ENCODE results near the gene METTL22. TPM values are rescaled to one million over a fixed set of nuclear protein-coding genes. Genes with fewer than 3 reads are reported as not detected.

The METTL22 gene
- 9.9 and 13.5 TPM in 2 replicates for total RNA-seq

DNA sequence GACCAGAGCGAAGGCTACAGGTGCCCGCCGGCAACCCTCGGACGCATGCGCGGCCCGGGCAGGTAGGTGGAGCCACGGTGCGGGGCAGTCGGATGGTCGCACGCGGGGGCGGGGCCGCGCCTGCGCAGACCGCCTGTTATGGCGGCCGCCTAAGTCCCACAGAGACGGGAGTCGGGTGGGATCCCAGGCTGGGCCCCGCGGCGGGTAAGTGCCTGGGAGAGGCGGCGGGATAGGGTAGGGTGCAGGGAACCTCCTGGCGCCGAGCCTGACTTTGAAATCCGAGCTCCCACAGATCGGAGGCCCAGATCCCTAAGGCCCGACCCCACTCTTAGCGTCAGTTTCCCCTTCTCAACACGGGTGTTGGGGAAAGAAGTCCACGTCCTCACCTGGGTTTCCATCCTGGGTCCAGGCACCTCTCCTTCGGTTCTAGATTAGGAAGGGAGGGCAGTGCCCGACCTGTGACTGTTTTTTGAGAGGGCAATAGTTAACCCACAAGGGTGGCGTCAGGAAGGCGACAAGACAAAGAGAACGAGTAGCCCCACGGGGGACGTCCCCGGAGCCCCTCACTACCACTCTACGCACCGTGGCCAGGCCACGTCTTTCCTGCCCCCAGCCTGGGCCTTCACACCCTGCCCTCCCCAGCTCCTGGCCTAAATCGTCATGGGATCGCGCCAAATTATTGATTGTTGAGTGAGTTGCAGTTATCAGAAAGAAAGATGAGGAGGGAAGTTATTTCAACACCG lies at the start of gene METTL22:
Gene METTL22 (plus strand): TSS at position 127 of the 743 bp plus-strand sequence. CDS start 3,968 bp downstream, outside the sequence.

DNA sequence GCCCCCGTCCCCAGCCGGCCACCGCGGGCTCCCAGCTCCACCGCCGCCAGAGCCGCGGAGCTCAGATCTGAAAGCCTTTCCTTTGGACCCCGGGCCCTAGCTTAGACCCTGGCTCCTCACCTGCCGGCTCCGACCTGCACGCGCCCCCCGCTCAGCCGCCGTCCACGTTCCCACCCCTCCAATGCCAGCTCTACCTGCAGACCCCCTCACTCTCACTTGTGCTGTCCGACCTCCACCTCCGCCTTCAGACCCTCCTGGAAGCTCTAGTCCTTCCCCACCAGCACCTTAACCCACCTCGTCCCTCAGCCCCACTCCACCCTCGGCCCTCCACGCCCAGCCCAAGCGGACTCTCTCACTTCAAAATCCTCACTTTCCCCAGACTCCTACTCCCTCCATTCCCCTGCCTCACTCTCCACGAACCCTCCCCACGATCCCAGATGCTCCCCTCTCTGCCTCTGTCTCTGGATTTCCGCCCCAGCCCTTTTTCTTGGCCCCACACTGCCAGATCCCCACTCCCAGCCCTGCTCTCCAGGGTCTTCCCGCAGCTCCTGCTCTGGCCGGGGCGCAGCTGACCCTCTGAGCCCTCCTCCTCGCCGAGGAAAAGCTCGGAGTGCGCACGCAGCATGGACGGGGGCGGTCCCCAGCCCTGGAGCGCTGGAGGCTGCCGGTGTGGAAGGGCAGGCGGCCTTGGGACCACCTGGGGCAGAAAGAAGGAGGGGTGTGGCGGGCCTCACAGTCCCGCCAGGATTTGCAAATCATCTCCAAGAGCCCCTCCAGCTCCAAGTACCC lies 31.4 kb upstream of the METTL22 start, which contains the start of gene TMEM114:
Gene TMEM114 (minus strand): TSS at position 612 of the 789 bp plus-strand sequence. CDS start 673 bp downstream, outside the sequence.

GRCh38 chr16:8674413-8675022 lies 53.0 kb downstream of the METTL22 start, which contains the start of gene ABAT:
ABAT (plus strand) TSS chr16:8674617; CDS start chr16:8735740, 61,123 bp downstream.

Other genes starting within 250 kb of the METTL22 start
- not detected in 2 replicates for gene TMEM114, start 31.2 kb upstream of the METTL22 start, total RNA-seq
- gene ABAT, start 52.9 kb downstream of the METTL22 start, total RNA-seq = 1.7 and 1.8 TPM in 2 replicates
- 4.3 and 4.6 TPM in 2 replicates for gene TMEM186, start 175.9 kb downstream of the METTL22 start, total RNA-seq
- gene PMM2, start 176.1 kb downstream of the METTL22 start, total RNA-seq = 15.0 and 20.0 TPM in 2 replicates
- gene CARHSP1, start 247.3 kb downstream of the METTL22 start, total RNA-seq = 133 and 196 TPM in 2 replicates